ENCODE results near the gene ATXN1.

ATXN1 gene

GRCh38 chr6:16688436-16688835 lies 72.8 kb downstream of the ATXN1 start (continued):
- TF ChIP-seq ZBTB10 (tag by site-specific recombination; IDR thresholded peaks at IDR 0.05) (no peak), SP2 (tag by site-specific recombination; IDR thresholded peaks at IDR 0.05) (no peak), ZNF510 (tag by site-specific recombination; IDR thresholded peaks at IDR 0.05; ENCODE audit: insufficient replicate concordance) (no peak)

- ChIA-PET CTCF (no interaction called here), POLR2A (no interaction called here)
- no peaks in the 10 kb centered on the region for H3K9me3 ChIP-seq (ENCODE audit: control insufficient read depth, insufficient read depth, low read depth, low read length)
- H3K4me3 ChIP-seq (ENCODE audit: low read depth, low read length), result no peak overlapping the region
- TF ChIP-seq ZBTB7A (tag by site-specific recombination; IDR thresholded peaks at IDR 0.05; ENCODE audit: low read depth), result no peak
- TF ChIP-seq ZNF366 (tag by site-specific recombination; conservative IDR thresholded peaks at IDR 0.05), result no peak
- no peak for TF ChIP-seq ZNF184 (tag by site-specific recombination; IDR thresholded peaks at IDR 0.05)
- no peak for TF ChIP-seq ZNF239 (tag by site-specific recombination; IDR thresholded peaks at IDR 0.05)
- no peak for TF ChIP-seq ZNF140 (tag by site-specific recombination; IDR thresholded peaks at IDR 0.05)
- no peak for TF ChIP-seq ZNF585B (tag by site-specific recombination; IDR thresholded peaks at IDR 0.05)
- TF ChIP-seq ZBTB11 (tag by site-specific recombination; conservative IDR thresholded peaks at IDR 0.05; ENCODE audit: low read depth), result no peak
- no peak for TF ChIP-seq TSHZ1 (tag by site-specific recombination; IDR thresholded peaks at IDR 0.05; ENCODE audit: borderline replicate concordance)
- TF ChIP-seq ZNF629 (tag by site-specific recombination; IDR thresholded peaks at IDR 0.05), result no peak
- no peak for TF ChIP-seq ZBTB21 (tag by site-specific recombination; IDR thresholded peaks at IDR 0.05)
- TF ChIP-seq PRDM6 (tag by site-specific recombination; IDR thresholded peaks at IDR 0.05), result no peak
- H3K27ac ChIP-seq (ENCODE audit: extremely low read depth, low read depth, low read length), result no peak overlapping the region
- peaks cover 49% of the 10 kb centered on the region for H3K4me1 ChIP-seq (ENCODE audit: control insufficient read depth, insufficient read depth, low read length)
- H3K36me3 ChIP-seq (ENCODE audit: control insufficient read depth in 2 of 2, insufficient read depth in 1 of 2, low read length in 2 of 2), result no peaks in the 10 kb centered on the region; a peak in 1 of 3 replicates
These were observed 74.2 kb downstream of the ATXN1 start for GRCh38 chr6:16687045-16687444.
